Measurements from ENCODE around the gene RANBP2.
"Not testable (repeated sequence)": the region's sequence is repeated elsewhere in the genome, so short reads cannot be mapped to it uniquely, and the experiment has no call there.

The RANBP2 gene

GRCh38 chr2:108719149-108720044 lies at the start of gene RANBP2:
Gene RANBP2 (plus strand): TSS chr2:108719482. CDS start chr2:108719607, 125 bp downstream.
- DNase-seq: peak; percentile 96 to 99

DNA sequence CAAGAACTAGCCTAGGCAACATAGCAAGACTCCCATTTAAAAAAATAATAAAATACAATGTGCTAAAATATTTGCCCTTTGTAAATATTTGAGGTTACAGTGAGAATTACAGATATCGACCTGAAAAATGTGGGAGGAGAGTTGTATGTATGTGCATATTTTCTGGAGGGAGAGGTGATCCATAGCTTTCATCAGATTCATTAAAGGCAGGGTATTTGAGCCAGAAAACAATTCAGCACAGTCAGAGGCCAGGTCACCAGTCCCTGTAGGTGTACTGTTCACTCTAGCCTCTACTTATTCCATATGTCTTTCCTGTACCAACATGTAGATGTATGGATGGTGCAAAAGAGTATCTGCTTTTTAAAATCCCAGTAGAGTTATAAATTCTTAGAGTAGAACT lies 49.0 kb upstream of the RANBP2 start:
- not testable (repeated sequence) for DNase-seq

DNA sequence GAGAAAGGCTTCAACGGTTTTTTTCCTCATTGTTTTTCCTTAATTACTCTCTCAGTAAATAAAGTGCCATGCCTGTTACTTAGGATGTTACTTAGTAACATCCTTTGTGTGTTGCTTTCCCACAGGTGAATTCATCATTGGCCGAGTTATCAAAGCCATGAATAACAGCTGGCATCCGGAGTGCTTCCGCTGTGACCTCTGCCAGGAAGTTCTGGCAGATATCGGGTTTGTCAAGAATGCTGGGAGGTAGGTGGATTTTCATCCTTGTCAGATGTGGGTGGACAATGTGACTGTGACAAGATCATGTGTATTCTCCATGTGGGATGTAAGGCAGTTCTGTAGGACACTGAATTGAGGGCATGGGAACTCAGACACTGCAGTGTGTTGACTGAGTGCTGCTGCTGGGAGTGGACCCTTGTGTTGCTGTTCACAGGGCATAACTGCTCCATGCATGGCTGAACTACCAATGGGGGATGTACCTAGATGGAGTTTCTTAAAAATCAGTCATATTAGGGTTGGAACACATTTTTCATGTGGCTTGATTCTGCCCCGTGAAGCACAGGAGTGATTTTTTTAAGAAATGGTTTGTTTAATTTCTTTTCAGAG lies 47.0 kb upstream of the RANBP2 start:
- DNase-seq: not testable (repeated sequence)

GRCh38 chr2:108676522-108676921 lies 42.8 kb upstream of the RANBP2 start:
- not testable (repeated sequence) for DNase-seq

DNA sequence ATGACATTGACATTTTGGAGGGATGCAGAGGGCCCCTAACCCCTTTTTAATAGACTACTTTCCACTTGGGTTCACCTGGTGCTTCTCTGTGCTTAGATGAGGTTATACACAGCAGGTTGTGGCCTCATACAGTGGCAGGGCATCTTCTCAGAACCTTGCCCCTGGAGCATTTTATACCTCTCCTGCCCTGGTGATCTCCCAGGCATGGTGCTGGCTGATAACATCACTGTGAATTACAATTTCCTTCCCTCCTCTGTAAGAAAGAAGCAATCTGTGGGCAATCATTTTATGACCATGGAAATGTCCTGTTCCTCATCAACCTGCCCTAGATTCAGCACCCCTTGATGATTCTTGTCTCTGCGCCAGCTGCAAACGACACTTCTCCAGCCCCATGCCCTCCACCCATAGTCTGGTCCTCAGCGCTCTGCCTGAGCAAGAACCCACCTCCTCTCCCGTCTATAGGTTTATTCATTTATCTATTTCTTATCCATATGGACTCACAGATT lies 42.0 kb upstream of the RANBP2 start:
- peak in 1 of 2 experiments; percentile 17 for DNase-seq

GRCh38 chr2:108678198-108678651 lies 41.1 kb upstream of the RANBP2 start:
- DNase-seq: peak in 1 of 2 experiments; percentile 82

- not testable (repeated sequence) for DNase-seq
Measured at GRCh38 chr2:108680805-108681204, 38.5 kb upstream of the RANBP2 start.

GRCh38 chr2:108688818-108689756 lies 30.2 kb upstream of the RANBP2 start:
- DNase-seq: peak; percentile 40 to 89

- not testable (repeated sequence) for DNase-seq
Measured at GRCh38 chr2:108690001-108690400, 29.3 kb upstream of the RANBP2 start.

- no peak for DNase-seq
Measured at GRCh38 chr2:108691447-108691846, 27.8 kb upstream of the RANBP2 start.

DNA sequence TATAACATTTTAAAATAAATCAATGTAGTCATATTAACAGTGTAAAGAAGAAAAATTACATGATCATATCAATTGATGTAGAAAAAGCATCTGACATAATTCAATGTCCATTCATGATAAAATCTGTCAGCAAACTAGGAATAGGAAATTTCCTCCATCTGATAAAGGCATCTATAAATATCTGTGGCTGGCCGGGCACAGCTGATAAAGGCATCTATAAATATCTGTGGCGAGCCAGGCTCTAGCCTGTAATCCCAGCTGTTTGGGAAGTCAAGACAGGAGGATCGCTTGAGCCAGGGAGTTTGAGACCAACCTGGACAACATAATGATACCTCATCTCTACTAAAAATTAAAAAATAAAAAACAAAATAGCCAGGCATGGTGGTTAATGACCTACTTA lies 18.1 kb upstream of the RANBP2 start:
- DNase-seq: no peak

GRCh38 chr2:108701806-108702205 lies 17.5 kb upstream of the RANBP2 start:
- DNase-seq: no peak

- no peak for DNase-seq
Measured at GRCh38 chr2:108704871-108705270, 14.4 kb upstream of the RANBP2 start.

DNA sequence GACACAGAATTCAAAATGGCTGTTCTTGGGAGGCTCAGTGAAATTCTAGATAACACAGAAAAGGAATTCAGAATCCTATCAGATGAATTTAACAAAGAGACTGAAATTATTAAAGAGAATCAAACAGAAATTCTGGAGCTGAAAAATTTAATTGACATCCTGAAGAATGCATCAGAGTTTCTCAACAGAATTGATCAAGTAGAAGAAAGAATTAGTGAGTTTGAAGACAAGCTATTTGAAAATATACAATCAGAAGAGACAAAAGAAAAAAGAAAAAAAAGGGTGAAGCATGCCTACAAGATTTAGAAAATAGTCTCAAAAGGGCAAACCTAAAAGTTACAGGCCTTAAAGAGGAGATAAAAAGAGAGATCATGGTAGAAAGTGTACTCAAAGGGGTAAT lies 12.0 kb upstream of the RANBP2 start:
- DNase-seq: no peak

GRCh38 chr2:108716971-108717370 lies 2.3 kb upstream of the RANBP2 start:
- not testable (repeated sequence) for DNase-seq

GRCh38 chr2:108726048-108726447 lies 6.8 kb downstream of the RANBP2 start:
- not testable (repeated sequence) for DNase-seq

- DNase-seq: not testable (repeated sequence)
Measured at GRCh38 chr2:108734656-108735055, 15.4 kb downstream of the RANBP2 start.

GRCh38 chr2:108757973-108758372 lies 38.7 kb downstream of the RANBP2 start:
- not testable (repeated sequence) for DNase-seq

DNA sequence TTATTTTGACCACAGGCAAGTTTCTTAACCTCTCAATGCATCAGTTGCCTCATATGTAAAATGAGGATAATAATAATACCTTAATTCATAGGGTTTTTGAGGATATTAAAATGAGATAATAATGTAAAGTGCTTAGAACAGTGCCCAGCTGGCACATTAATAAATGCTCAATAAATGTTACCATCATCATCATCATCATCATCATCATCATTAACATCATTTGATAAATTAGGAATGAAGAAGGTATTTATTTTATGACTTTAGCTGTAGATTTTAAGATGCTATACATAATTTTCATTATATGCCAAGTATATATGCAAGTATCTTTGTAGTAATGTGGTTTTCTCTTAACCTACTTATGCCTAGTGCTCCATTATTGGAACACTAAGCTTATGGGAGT lies 43.3 kb downstream of the RANBP2 start:
- not testable (repeated sequence) for DNase-seq

DNA sequence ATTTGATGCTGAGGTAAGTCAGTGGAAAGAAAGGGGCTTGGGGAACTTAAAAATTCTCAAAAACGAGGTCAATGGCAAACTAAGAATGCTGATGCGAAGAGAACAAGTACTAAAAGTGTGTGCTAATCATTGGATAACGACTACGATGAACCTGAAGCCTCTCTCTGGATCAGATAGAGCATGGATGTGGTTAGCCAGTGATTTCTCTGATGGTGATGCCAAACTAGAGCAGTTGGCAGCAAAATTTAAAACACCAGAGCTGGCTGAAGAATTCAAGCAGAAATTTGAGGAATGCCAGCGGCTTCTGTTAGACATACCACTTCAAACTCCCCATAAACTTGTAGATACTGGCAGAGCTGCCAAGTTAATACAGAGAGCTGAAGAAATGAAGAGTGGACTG lies 47.4 kb downstream of the RANBP2 start:
- not testable (repeated sequence) for DNase-seq

GRCh38 chr2:108767859-108768258 lies 48.6 kb downstream of the RANBP2 start:
- DNase-seq: not testable (repeated sequence)

DNA sequence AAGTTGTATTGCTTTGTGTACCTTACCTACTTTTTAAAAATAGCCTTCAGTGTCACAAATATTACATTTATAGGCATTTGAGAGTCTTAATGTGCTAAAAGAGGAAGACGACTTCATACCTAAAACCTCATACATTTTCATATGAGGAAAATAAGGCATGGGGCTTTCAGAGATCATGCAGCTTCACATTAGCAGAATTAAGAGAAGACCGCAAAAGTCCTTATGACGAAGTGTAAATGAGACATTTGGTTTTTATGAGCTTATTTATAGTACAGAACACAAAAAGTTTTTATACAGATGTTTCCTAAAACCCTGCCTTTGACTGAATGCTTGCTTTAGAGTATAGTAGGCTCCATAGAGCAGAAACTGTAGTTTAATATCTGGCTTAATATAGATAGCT lies 57.2 kb downstream of the RANBP2 start:
- no peak for DNase-seq

DNA sequence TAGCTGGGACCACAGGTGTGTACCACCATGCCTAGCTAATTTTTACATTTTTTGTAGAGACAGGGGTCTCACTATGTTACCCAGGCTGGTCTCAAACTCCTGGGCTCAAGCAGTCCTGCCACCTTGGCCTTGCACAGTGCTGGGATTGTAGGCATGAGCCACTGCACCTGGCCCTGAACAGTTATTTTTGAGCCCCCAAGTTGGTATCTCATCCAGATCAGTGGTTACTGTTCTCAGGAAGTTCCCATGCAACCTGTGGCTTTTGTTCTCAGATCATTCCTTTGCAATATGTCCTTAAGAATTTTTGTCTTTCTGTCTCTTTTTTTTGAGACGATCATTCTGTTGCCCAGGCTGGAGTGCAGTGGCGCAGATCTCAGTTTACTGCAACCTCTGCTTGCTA lies 59.6 kb downstream of the RANBP2 start:
- DNase-seq: no peak
